ENCODE measurements around the gene TSPO2.

The TSPO2 gene

DNA sequence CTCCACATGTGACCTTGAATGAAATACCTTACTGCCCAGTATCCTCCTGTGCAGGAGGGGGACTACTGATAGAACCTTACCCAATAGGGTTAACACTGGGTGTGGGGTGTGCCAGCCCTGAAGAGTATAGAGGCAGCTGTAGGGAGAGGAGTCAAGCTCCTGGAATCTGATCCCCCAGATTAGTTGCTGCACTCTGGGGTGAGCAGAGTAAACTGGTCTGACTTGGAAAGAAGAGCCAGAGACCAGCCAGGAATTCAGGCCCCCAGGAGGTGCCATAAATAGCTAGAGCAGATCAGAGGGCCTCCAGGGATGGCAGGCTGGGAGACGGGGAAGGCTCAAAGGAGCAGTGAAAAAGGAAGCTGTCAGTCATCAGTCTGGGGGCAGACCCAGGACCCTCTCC lies 7.3 kb downstream of the TSPO2 start:
- in situ Hi-C loops (cut with MboI; ENCODE audit: low pct_unique_long_range_greater_than_20kb, low sequenced_read_pairs, unreplicated experiment): no loop called here

DNA sequence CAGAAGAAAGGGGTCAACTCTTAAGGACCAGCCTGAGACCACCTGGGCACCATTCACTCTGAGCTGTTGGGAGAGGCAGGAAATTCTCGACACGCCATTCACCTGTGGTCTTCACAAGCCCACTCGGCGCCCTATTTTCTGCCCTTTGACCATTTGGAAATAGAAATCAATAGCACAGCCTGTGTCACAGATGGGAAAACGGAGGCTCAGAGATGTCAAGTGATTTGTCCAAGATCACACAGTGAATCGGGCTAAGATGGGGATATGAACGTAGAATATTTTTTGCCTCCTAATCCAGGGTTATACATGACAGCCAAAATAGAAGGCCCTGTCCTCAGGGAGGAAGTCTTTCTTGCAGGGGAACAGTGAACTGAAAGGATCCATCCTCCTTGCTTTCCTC lies 7.7 kb downstream of the TSPO2 start:
- in situ Hi-C loops (cut with MboI; ENCODE audit: low pct_unique_long_range_greater_than_20kb, low sequenced_read_pairs, unreplicated experiment): no loop called here
- TF ChIP-seq, protein P1, sequence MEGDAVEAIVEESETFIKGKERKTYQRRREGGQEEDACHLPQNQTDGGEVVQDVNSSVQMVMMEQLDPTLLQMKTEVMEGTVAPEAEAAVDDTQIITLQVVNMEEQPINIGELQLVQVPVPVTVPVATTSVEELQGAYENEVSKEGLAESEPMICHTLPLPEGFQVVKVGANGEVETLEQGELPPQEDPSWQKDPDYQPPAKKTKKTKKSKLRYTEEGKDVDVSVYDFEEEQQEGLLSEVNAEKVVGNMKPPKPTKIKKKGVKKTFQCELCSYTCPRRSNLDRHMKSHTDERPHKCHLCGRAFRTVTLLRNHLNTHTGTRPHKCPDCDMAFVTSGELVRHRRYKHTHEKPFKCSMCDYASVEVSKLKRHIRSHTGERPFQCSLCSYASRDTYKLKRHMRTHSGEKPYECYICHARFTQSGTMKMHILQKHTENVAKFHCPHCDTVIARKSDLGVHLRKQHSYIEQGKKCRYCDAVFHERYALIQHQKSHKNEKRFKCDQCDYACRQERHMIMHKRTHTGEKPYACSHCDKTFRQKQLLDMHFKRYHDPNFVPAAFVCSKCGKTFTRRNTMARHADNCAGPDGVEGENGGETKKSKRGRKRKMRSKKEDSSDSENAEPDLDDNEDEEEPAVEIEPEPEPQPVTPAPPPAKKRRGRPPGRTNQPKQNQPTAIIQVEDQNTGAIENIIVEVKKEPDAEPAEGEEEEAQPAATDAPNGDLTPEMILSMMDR (IDR thresholded peaks at IDR 0.05; ENCODE audit: extremely low read depth, insufficient read depth, missing control alignments): no peak
- no peak for DNase-seq (ENCODE audit: low spot score)

More for the DNA sequence above, 7.3 kb downstream of the TSPO2 start:
- TF ChIP-seq, protein P1 (IDR thresholded peaks at IDR 0.05; ENCODE audit: extremely low read depth, insufficient read depth, missing control alignments): no peak
- DNase-seq (ENCODE audit: low spot score): no peak

DNA sequence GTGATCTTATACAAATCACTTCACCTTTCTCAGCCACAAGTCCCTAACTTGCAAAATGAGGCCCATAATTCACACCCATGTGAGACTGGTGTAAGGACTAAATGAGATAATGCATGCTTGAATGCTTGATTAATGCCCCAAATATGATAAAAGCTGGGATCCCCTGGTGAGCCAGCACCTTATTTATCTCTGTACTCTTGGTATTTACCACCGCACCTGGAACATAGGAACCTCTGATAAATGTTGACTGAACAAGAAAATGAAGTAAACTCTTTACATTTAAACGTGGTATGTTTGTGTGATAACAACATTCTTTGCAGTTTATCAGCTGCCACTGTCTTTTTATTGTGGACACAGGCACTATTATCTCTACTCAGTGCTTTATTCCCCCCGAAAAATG lies 8.3 kb downstream of the TSPO2 start:
- TF ChIP-seq, protein P1 (IDR thresholded peaks at IDR 0.05; ENCODE audit: extremely low read depth, insufficient read depth, missing control alignments): no peak
- in situ Hi-C loops (cut with MboI; ENCODE audit: low pct_unique_long_range_greater_than_20kb, low sequenced_read_pairs, unreplicated experiment): no loop called here
- no peak for DNase-seq (ENCODE audit: low spot score)

DNA sequence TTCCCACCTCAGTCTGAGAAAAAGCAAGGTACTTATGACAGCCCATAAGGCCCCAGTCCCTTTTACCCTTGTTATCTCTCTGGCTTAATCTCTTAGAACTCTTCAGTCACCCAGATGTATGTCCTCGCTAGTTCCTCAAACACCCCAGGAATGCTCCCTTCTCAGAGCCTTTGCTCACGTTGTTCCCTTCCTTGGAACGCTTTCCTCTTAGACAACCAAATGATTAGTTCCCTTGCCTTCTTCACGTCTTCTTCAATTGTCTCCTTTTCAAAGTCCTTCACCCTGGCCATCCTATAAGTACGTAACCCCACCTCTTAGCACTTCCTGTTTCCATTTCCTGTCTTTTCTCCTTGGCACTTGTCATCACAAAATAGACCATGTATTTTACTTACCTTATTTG lies 9.6 kb downstream of the TSPO2 start:
- TF ChIP-seq, protein P1 (IDR thresholded peaks at IDR 0.05; ENCODE audit: extremely low read depth, insufficient read depth, missing control alignments): no peak
- in situ Hi-C loops (cut with MboI; ENCODE audit: low pct_unique_long_range_greater_than_20kb, low sequenced_read_pairs, unreplicated experiment): no loop called here
- DNase-seq (ENCODE audit: low spot score): no peak

DNA sequence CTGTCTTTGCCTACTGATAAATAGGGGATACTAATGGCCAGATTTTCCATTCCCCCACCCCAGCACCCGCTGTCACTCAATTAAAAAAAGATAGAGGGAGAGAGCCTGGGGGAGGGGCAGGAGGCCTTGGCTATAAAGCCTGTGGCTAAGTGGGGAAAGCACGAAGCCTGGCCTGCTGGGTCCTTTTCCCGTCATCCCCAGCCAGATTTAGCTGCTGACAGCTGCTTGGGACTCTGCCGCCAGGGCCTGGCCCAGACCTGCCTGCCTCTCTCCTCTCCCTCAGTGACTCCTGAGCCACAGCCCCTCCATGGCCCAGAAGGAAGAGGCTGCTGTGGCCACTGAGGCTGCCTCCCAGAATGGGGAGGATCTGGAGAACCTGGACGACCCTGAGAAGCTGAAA lies 10.8 kb downstream of the TSPO2 start, which contains the start of gene APOBEC2:
APOBEC2 (plus strand) TSS at position 162 of the 400 bp plus-strand sequence; CDS start at position 308, 146 bp downstream.
- no peak for DNase-seq (ENCODE audit: low spot score)
- in situ Hi-C loops (cut with MboI; ENCODE audit: low pct_unique_long_range_greater_than_20kb, low sequenced_read_pairs, unreplicated experiment): no loop called here
- TF ChIP-seq, protein P1 (IDR thresholded peaks at IDR 0.05; ENCODE audit: extremely low read depth, insufficient read depth, missing control alignments): no peak

DNA sequence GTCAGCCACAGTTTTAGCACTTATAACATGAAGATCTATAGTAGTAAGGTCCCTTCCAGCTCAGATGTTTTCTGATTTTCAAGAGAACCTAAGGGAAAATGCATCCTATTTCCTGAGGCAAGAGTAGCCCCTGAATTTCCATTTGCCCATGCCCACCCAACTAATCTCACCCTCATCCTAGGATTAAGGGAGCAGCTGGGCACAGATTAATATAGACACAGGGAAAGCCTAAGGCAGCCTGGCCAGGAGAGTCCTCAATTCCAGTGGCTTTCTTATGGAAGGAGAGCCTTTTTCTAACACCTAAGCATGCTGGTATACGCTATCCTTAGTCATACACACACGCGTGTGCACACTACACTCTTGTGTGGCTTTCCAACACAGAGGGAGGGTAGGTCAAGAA lies 12.2 kb downstream of the TSPO2 start:
- DNase-seq (ENCODE audit: low spot score): no peak
- TF ChIP-seq, protein P1 (IDR thresholded peaks at IDR 0.05; ENCODE audit: extremely low read depth, insufficient read depth, missing control alignments): no peak
- in situ Hi-C loops (cut with MboI; ENCODE audit: low pct_unique_long_range_greater_than_20kb, low sequenced_read_pairs, unreplicated experiment): no loop called here

DNA sequence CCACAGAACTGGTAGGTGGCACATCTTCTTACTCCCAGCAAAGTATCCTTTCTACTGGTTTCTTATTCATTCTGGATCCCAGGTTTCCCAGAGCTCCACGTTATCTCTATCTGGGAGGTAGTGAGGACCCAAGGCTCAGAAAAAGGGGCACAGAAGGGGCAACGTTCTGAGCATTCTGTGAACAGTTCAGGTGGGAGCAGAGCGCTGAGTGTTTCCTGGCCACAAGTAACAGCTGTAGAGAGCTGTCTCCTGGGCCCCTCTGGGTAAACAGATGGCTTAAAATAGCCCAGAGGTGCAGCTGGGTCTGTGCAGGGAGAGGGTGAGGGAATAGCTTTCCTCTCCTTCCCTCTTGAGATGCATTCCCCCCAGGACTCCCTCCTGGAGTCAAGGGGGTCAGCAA lies 12.9 kb downstream of the TSPO2 start:
- TF ChIP-seq, protein P1 (IDR thresholded peaks at IDR 0.05; ENCODE audit: extremely low read depth, insufficient read depth, missing control alignments): no peak
- in situ Hi-C loops (cut with MboI; ENCODE audit: low pct_unique_long_range_greater_than_20kb, low sequenced_read_pairs, unreplicated experiment): no loop called here
- DNase-seq (ENCODE audit: low spot score): no peak
